ENCODE measurements around the gene GSTM1.

The GSTM1 gene

DNA sequence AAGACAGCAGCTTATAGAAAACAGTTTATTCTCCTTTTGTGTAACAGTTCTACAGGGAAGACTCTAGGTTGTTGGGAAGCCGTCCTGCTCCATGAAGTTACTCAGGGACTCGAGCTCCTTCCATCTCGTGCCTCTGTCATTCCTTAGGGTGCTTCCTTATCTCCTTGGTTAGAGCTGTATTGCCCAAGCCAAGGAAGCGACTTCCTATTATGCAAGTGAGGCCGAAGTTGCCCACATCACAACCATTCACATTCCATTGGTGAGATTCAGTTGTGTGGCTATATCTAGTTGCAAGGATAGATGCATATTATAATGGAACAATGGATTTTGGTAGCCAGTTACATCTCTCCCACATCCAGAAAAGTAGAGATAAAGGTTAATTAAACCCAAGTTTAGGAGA lies 33.4 kb downstream of the GSTM1 start:
- Histone ChIP-seq H3K4me2 (no peak overlapping the region), H3K4me1 (ENCODE audit: low read depth, poor library complexity, severe bottlenecking) (peaks cover 16% of the 10 kb centered on the region), H3K9ac (no peak overlapping the region), H3K4me3 (IDR thresholded peaks at IDR 0.05; ENCODE audit: insufficient read depth, low read depth, low read length) (no peak overlapping the region), H3K27me3 (ENCODE audit: insufficient read depth, low read depth) (no peaks in the 10 kb centered on the region), H3K27ac (no peak overlapping the region), H2AFZ (ENCODE audit: low read depth) (no peak overlapping the region), H3K36me3 (ENCODE audit: insufficient read depth) (no peaks in the 10 kb centered on the region), H4K20me1 (ENCODE audit: insufficient read depth) (no peaks in the 10 kb centered on the region), H3K79me2 (ENCODE audit: insufficient read depth, low read depth) (no peaks in the 10 kb centered on the region)
- no peak for TF ChIP-seq CTCF (conservative IDR thresholded peaks at IDR 0.05; ENCODE audit: low read depth, low read length)

DNA sequence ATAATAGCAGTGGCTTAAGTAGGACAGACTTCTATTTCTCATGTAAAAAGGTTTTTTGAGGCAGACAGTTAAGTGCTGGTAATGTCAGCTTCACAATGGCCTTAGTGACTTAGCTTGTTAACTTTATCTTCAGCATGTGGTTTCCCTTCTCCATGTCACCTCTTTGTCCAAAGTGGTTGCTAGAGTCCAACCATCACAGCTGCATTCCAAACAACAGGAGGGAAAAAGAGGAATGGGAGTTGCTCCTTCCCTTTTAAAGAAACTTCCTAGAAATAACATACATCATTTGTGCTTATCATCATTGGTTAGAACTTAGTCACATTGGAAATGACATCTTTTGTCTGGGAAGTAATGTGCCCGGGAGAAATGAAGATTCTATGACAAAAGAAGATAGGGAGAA lies 34.4 kb downstream of the GSTM1 start:
- peaks cover 16% of the 10 kb centered on the region for H3K4me1 ChIP-seq (ENCODE audit: low read depth, poor library complexity, severe bottlenecking)

GRCh38 chr1:109722908-109723691 lies 35.5 kb downstream of the GSTM1 start:
- H4K20me1 ChIP-seq (ENCODE audit: insufficient read depth): no peaks in the 10 kb centered on the region
- no peaks in the 10 kb centered on the region for H3K36me3 ChIP-seq (ENCODE audit: insufficient read depth)
- no peak overlapping the region for H2AFZ ChIP-seq (ENCODE audit: low read depth)
- H3K9ac ChIP-seq: no peak overlapping the region
- TF ChIP-seq CTCF (conservative IDR thresholded peaks at IDR 0.05; ENCODE audit: low read depth, low read length): no peak
- H3K79me2 ChIP-seq (ENCODE audit: insufficient read depth, low read depth): no peaks in the 10 kb centered on the region
- no peak overlapping the region for H3K27ac ChIP-seq
- no peak overlapping the region for H3K4me3 ChIP-seq (IDR thresholded peaks at IDR 0.05; ENCODE audit: insufficient read depth, low read depth, low read length)
- peaks cover 16% of the 10 kb centered on the region for H3K4me1 ChIP-seq (ENCODE audit: low read depth, poor library complexity, severe bottlenecking)
- no peaks in the 10 kb centered on the region for H3K27me3 ChIP-seq (ENCODE audit: insufficient read depth, low read depth)
- no peak overlapping the region for H3K4me2 ChIP-seq

More for the DNA sequence above, 34.4 kb downstream of the GSTM1 start:
- Histone ChIP-seq H3K9ac (no peak overlapping the region), H3K27me3 (ENCODE audit: insufficient read depth, low read depth) (no peaks in the 10 kb centered on the region), H3K4me3 (IDR thresholded peaks at IDR 0.05; ENCODE audit: insufficient read depth, low read depth, low read length) (no peak overlapping the region), H2AFZ (ENCODE audit: low read depth) (no peak overlapping the region), H3K79me2 (ENCODE audit: insufficient read depth, low read depth) (no peaks in the 10 kb centered on the region), H4K20me1 (ENCODE audit: insufficient read depth) (no peaks in the 10 kb centered on the region), H3K36me3 (ENCODE audit: insufficient read depth) (no peaks in the 10 kb centered on the region), H3K4me2 (no peak overlapping the region), H3K27ac (no peak overlapping the region)
- no peak for TF ChIP-seq CTCF (conservative IDR thresholded peaks at IDR 0.05; ENCODE audit: low read depth, low read length)

- Histone ChIP-seq H3K36me3 (ENCODE audit: insufficient read depth) (no peaks in the 10 kb centered on the region), H3K9ac (no peak overlapping the region), H3K4me3 (IDR thresholded peaks at IDR 0.05; ENCODE audit: insufficient read depth, low read depth, low read length) (no peak overlapping the region), H3K27ac (no peak overlapping the region), H3K4me1 (ENCODE audit: low read depth, poor library complexity, severe bottlenecking) (peaks cover 2% of the 10 kb centered on the region), H4K20me1 (ENCODE audit: insufficient read depth) (no peaks in the 10 kb centered on the region), H3K27me3 (ENCODE audit: insufficient read depth, low read depth) (no peaks in the 10 kb centered on the region), H3K4me2 (no peak overlapping the region), H2AFZ (ENCODE audit: low read depth) (no peak overlapping the region), H3K79me2 (ENCODE audit: insufficient read depth, low read depth) (no peaks in the 10 kb centered on the region)
- TF ChIP-seq CTCF (conservative IDR thresholded peaks at IDR 0.05; ENCODE audit: low read depth, low read length): no peak
These were observed 37.3 kb downstream of the GSTM1 start for GRCh38 chr1:109724933-109725332.
